ENCODE data around the gene RPTOR. TPM values are rescaled to one million over a fixed set of nuclear protein-coding genes. Genes with fewer than 3 reads are reported as not detected.
A peak's percentile ranks its signal among the peaks of the same experiment; 100 is the strongest.

RPTOR gene
- total RNA-seq, 3 donors from 2014 or later: 21.4 to 27.5 (median 23.6) TPM

DNA sequence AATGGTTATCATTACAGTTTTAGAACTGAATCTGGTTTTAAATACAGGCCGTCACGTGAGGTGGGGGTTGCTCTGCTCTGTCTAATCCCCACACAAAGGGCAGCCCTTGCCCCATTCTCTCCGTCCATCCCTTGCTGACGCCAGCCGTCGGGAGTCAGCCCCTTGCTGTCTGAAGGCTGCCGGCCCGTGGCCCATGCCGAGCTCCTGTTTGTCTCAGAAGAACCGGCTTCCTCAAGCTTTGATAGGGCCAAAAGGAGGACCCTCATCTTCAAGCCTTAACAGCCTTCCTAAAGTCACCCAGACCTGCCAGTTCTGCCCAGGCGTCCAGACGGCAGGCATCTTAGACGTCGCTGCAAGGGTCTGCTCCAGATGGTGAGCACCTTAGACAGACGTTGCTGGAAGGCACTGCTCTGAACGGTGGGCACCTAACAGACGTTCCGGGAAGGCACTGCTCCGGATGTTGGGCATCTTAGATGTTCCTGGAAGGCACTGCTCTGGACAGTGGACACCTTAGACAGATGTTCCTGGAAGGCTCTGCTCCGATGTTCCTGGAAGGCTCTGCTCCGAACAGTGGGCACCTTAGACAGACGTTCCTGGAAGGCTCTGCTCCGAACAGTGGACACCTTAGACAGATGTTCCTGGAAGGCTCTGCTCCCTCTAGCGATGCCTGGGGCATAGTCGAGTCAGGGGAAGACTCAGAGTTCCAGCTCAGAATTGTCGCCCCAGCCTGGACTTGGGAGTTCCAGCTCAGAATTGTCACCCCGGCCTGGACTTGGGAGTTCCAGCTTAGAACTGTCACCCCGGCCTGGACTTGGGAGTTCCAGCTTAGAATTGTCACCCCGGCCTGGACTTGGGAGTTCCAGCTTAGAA is 411.9 kb downstream of the RPTOR start:
- no peak overlapping the region for H3K27ac ChIP-seq
- TF ChIP-seq POLR2A (IDR thresholded peaks at IDR 0.05) (no peak), POLR2AphosphoS5 (IDR thresholded peaks at IDR 0.05) (no peak)
- TF ChIP-seq, protein P1, sequence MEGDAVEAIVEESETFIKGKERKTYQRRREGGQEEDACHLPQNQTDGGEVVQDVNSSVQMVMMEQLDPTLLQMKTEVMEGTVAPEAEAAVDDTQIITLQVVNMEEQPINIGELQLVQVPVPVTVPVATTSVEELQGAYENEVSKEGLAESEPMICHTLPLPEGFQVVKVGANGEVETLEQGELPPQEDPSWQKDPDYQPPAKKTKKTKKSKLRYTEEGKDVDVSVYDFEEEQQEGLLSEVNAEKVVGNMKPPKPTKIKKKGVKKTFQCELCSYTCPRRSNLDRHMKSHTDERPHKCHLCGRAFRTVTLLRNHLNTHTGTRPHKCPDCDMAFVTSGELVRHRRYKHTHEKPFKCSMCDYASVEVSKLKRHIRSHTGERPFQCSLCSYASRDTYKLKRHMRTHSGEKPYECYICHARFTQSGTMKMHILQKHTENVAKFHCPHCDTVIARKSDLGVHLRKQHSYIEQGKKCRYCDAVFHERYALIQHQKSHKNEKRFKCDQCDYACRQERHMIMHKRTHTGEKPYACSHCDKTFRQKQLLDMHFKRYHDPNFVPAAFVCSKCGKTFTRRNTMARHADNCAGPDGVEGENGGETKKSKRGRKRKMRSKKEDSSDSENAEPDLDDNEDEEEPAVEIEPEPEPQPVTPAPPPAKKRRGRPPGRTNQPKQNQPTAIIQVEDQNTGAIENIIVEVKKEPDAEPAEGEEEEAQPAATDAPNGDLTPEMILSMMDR (IDR thresholded peaks at IDR 0.05): no peak
- H3K4me3 ChIP-seq: no peak overlapping the region
- no peak for DNase-seq (ENCODE audit: low spot score in 2 of 2)
- H3K9me3 ChIP-seq: no peaks in the 10 kb centered on the region
- no peaks in the 10 kb centered on the region for H3K36me3 ChIP-seq
- peaks cover 15% of the 10 kb centered on the region in 2 donors for H3K4me1 ChIP-seq
- no peaks in the 10 kb centered on the region for H3K27me3 ChIP-seq
- intact Hi-C loops (cut with DNase I; ENCODE audit: low total_unique reads): no loop called here

DNA sequence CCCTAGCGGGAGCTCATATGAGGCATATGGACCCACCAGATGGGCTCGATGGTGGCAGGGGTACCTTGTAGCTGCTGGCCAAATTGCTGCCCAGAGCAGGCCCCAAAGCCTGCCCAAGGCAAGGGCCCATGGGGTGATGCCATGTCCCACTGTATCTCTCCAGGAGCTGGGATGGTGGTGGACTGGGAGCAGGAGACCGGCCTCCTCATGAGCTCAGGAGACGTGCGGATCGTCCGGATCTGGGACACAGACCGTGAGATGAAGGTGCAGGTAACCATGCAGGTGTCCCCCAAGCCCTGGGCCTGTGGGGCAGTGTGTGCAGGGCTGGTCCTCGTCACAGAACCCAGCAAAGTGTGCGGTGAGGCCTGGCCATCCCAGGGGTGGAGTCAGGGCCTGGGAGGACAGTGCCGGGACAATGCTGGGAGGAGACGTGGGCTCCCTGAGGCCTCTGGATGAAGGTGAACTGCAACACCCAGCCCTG is 412.9 kb downstream of the RPTOR start:
- TF ChIP-seq, protein P1 (IDR thresholded peaks at IDR 0.05): no peak
- TF ChIP-seq POLR2A (IDR thresholded peaks at IDR 0.05) (no peak), POLR2AphosphoS5 (IDR thresholded peaks at IDR 0.05) (no peak)
- Histone ChIP-seq H3K36me3 (no peaks in the 10 kb centered on the region), H3K27me3 (no peaks in the 10 kb centered on the region), H3K27ac (no peak overlapping the region), H3K4me3 (no peak overlapping the region), H3K9me3 (no peaks in the 10 kb centered on the region), H3K4me1 (peaks cover 15% of the 10 kb centered on the region in 2 donors)
- DNase-seq (ENCODE audit: low spot score in 2 of 2): no peak
- intact Hi-C loops (cut with DNase I; ENCODE audit: low total_unique reads): no loop called here

DNA sequence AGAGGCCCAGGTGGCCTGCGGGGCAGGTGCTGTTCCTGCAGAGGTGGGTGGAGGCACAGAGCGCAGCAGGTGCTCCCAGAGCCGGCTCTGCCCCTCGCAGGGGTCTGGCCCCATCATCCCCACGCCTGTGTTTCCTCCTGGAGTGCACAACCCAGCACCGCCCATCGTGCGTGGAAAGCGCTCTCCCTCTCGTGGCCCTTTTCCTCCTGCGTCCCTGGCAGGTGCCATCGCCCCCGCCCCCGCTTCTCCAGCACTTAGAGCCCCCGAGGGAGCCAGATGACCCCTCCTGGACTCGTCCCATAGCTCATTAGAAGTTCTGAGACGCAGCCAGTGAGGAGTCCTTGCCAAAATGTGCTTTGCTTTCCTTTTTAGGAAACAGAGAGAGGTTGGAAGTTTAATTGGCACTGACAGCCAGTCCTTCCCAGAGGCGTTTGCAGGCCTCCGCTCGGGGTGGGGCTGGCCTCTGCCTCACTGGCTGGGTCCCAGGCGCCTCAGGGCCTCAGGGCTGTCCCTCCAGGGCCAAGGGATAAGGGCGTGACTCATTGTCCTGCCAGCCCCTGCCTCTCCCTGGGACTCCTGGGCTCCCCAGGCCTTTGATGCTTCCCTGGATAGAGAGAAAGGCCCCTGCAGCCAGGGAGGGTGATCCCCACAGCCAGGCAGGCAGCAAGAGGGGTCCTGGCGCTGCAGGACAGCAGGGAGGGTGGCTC is 414.8 kb downstream of the RPTOR start:
- Histone ChIP-seq H3K9me3 (no peaks in the 10 kb centered on the region), H3K4me3 (peak overlapping the region in 1 of 3 donors; percentile 37), H3K4me1 (peaks cover 15% of the 10 kb centered on the region in 2 donors), H3K27ac (peak overlapping the region; percentile 75 to 90), H3K27me3 (no peaks in the 10 kb centered on the region), H3K36me3 (no peaks in the 10 kb centered on the region)
- intact Hi-C loops (cut with DNase I; ENCODE audit: low total_unique reads): loop anchor here (10.0 kb wide), 1 partner anchor 545 kb away; the partner anchor contains the start of gene ENDOV
- TF ChIP-seq POLR2AphosphoS5 (IDR thresholded peaks at IDR 0.05): peak; percentile 15 to 50 (median 23)
- TF ChIP-seq, protein P1 (IDR thresholded peaks at IDR 0.05): no peak
- DNase-seq (ENCODE audit: low spot score in 2 of 2): peak; percentile 65 to 69

DNA sequence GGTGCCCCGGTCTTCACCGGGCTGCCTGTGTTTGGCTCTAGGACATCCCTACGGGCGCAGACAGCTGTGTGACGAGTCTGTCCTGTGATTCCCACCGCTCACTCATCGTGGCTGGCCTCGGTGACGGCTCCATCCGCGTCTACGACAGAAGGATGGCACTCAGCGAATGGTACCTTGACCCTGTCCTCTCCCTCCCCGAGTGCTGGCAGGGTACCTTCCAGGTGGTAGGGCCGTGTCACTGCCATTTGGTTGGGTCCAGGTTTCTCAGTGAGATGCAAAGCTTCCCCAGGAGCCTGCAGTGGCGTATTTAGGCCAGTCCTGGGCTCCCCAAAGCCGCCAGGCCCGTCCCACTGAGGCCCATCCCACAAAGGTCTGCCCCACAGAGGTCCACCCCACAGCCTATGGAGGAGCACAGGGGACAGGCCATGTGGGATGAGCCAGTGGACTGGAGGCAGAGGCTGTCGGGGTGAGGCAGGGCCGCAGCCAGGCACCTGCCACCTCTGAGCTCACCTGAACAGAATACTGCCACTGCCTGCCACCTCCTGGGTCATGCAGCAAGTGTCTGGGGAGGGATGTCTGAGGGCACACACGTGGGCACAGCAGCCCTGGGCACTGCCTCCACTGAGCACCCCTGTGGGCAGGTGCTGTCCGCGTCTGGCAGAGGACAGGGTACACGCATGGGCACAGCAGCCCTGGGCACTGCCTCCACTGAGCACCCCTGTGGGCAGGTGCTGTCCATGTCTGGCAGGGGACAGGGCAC is 415.6 kb downstream of the RPTOR start:
- no peak for DNase-seq (ENCODE audit: low spot score in 2 of 2)
- intact Hi-C loops (cut with DNase I; ENCODE audit: low total_unique reads): loop anchor here (10.0 kb wide), 1 partner anchor 545 kb away; the partner anchor contains the start of gene ENDOV
- peaks cover 15% of the 10 kb centered on the region in 2 donors for H3K4me1 ChIP-seq
- peak overlapping the region in 1 of 3 donors; percentile 37 for H3K4me3 ChIP-seq
- H3K36me3 ChIP-seq: no peaks in the 10 kb centered on the region
- peak overlapping the region; percentile 75 to 90 for H3K27ac ChIP-seq
- no peak for TF ChIP-seq POLR2A (IDR thresholded peaks at IDR 0.05)
- TF ChIP-seq POLR2AphosphoS5 (IDR thresholded peaks at IDR 0.05): no peak
- TF ChIP-seq, protein P1 (IDR thresholded peaks at IDR 0.05): no peak
- no peaks in the 10 kb centered on the region for H3K9me3 ChIP-seq
- no peaks in the 10 kb centered on the region for H3K27me3 ChIP-seq
